K562 (cell line): ENCODE measurements around the gene MMP20. TPM values are rescaled to one million over a fixed set of nuclear protein-coding genes. Genes with fewer than 3 reads are reported as not detected.

Experiments
- ATAC-seq: fragments of 200-7000 bp; cut with Tn5 transposase; 3 replicates; pipeline ENCODE4 v1.9.1; 2020; ENCODE audit warnings: moderate library complexity
- BruUV-seq: library from RNA; stranded (reverse); fragments of 400-500 nt; replicated peaks from 2 replicates; lab custom pipeline; 2021; lab: Mats Ljungman, UMichigan
- CTCF ChIA-PET: fragments of 300-600 bp; formaldehyde crosslinking; extraction: SDS; loops from one replicate; lab custom pipeline; 2021; ENCODE audit warnings: low intra/inter-chr PET ratio; lab: Yijun Ruan, JAX
- POLR2A ChIA-PET: fragments of 300-600, 350-650 bp; sonication (Branson Sonifier 250); formaldehyde crosslinking; extraction: SDS; loops from one replicate; lab custom pipeline; 2021; ENCODE audit warnings: antibody characterized with exemption, inconsistent platforms; lab: Yijun Ruan, JAX
- DNase-seq, 4 experiments: peaks; one replicate each; pipeline versions ENCODE4 v3.0.0 to v3.0.0-alpha.2; 2011 to 2018; ENCODE audit warnings: low spot score in 3 of 4, mixed read lengths in 3 of 4; ENCODE audit errors: extremely low read depth in 1 of 4
- FAIRE-seq: peaks from 2 replicates; lab custom pipeline; 2011; peaks lifted over from hg19 to GRCh38; lab: Jason Lieb, UNC
- H2AFZ ChIP-seq: 2 replicates; pipeline ENCODE4 v1.6.0; 2011; ENCODE audit warnings: low read depth, low read length, control low read depth, inconsistent platforms
- H3K27ac ChIP-seq: fragments of 200-600 bp; 3 replicates; pipeline ENCODE4 v1.8.0; 2011; ENCODE audit warnings: low read depth, mild to moderate bottlenecking, control low read depth, inconsistent platforms, low read length, moderate library complexity, mixed read lengths; ENCODE audit errors: extremely low read depth
- H3K27me3 ChIP-seq, 2 experiments: fragments of 300-600 bp in 1 of 2; 2 replicates in 1 of 2; 3 replicates in 1 of 2; pipeline versions ENCODE4 v1.6.0 to v1.8.0; 2011; ENCODE audit warnings: inconsistent platforms in 2 of 2, low read length in 2 of 2, mild to moderate bottlenecking in 1 of 2, mixed read lengths in 1 of 2, moderate library complexity in 1 of 2; ENCODE audit not compliant: control insufficient read depth in 2 of 2, insufficient read depth in 2 of 2
- H3K36me3 ChIP-seq: fragments of 300-600 bp; 3 replicates; pipeline ENCODE4 v1.8.0; 2011; ENCODE audit warnings: mild to moderate bottlenecking, low read length, inconsistent platforms; ENCODE audit not compliant: control insufficient read depth, insufficient read depth
- H3K4me1 ChIP-seq, 2 experiments: fragments of 200-600 bp in 1 of 2; replicated peaks in 1 of 2; 2 replicates in 1 of 2; 3 replicates in 1 of 2; pipeline versions ENCODE4 v1.5.1 to v1.8.0; 2011; ENCODE audit warnings: inconsistent platforms in 2 of 2, low read length in 2 of 2, mild to moderate bottlenecking in 1 of 2, mixed read lengths in 1 of 2, moderate library complexity in 1 of 2; ENCODE audit not compliant: control insufficient read depth in 2 of 2, insufficient read depth in 2 of 2
- H3K4me2 ChIP-seq: 2 replicates; pipeline ENCODE4 v1.6.1; 2011; ENCODE audit warnings: low read length, control low read depth, inconsistent platforms, mixed read lengths; ENCODE audit not compliant: insufficient read depth
- H3K4me3 ChIP-seq: fragments of 200-600 bp; sonication (generic), shearing (Covaris generic); 2 replicates; pipeline ENCODE4 v1.5.1; 2016; ENCODE audit warnings: control low read depth, inconsistent platforms
- H3K79me2 ChIP-seq: fragments of 200-600 bp; 3 replicates; pipeline ENCODE4 v1.8.0; 2011; ENCODE audit warnings: low read length, inconsistent platforms; ENCODE audit not compliant: control insufficient read depth, insufficient read depth
- H3K9ac ChIP-seq, 2 experiments: 2 replicates each; pipeline versions ENCODE4 v1.6.0 to v1.6.1; 2011; ENCODE audit warnings: low read depth in 2 of 2, low read length in 2 of 2, control low read depth in 1 of 2, inconsistent platforms in 1 of 2, mild to moderate bottlenecking in 1 of 2, mixed read lengths in 1 of 2; ENCODE audit not compliant: insufficient read depth in 1 of 2
- H3K9me1 ChIP-seq: one replicate; pipeline ENCODE4 v1.6.0; 2011; ENCODE audit warnings: inconsistent platforms, mild to moderate bottlenecking, low read length, moderate library complexity; ENCODE audit not compliant: control insufficient read depth, insufficient read depth
- H3K9me3 ChIP-seq: replicated peaks from 2 replicates; pipeline ENCODE4 v1.5.1; 2011; ENCODE audit warnings: low read depth, low read length, inconsistent platforms; ENCODE audit not compliant: control insufficient read depth, insufficient read depth
- H4K20me1 ChIP-seq: replicated peaks from 2 replicates; pipeline ENCODE4 v1.6.1; 2011; ENCODE audit warnings: low read length, inconsistent platforms, mixed read lengths; ENCODE audit not compliant: control insufficient read depth, insufficient read depth
- BRF2 ChIP-seq: IDR thresholded peaks from 3 replicates; pipeline ENCODE4 v1.6.1; 2011; ENCODE audit warnings: borderline replicate concordance, mild to moderate bottlenecking; ENCODE audit not compliant: insufficient read length, insufficient read depth
- DDX20 ChIP-seq: fragments of 450-650 bp; IDR thresholded peaks from 2 replicates; pipeline ENCODE4 v1.6.1; 2016; ENCODE audit warnings: missing genetic modification characterization, low read depth, mild to moderate bottlenecking, missing compliant biosample characterization, moderate library complexity
- ELF4 ChIP-seq: fragments of 450-650 bp; formaldehyde crosslinking; IDR thresholded peaks from 2 replicates; pipeline ENCODE4 v1.4.0; 2022; ENCODE audit warnings: missing genetic modification characterization
- ETV5 ChIP-seq: sonication (generic); formaldehyde crosslinking; IDR thresholded peaks from 2 replicates; pipeline ENCODE4 v1.4.0; 2020; ENCODE audit warnings: low read depth, mild to moderate bottlenecking, missing genetic modification reagents
- FOXP4 ChIP-seq: sonication (generic); formaldehyde crosslinking; IDR thresholded peaks from 2 replicates; pipeline ENCODE4 v1.8.0; 2022; ENCODE audit warnings: mild to moderate bottlenecking, missing genetic modification reagents, borderline replicate concordance
- GMEB1 ChIP-seq: fragments of 250-450 bp; sonication (Bioruptor Pico); IDR thresholded peaks from 2 replicates; pipeline ENCODE4 v1.4.0; 2020; ENCODE audit warnings: mild to moderate bottlenecking
- GTF2F1 ChIP-seq: IDR thresholded peaks from 2 replicates; pipeline ENCODE4 v1.6.1; 2011; ENCODE audit warnings: low read depth, low read length, improper control_type of control experiment
- KHSRP ChIP-seq: fragments of 450-650 bp; IDR thresholded peaks from 2 replicates; pipeline ENCODE4 v1.6.1; 2017
- RAD51 ChIP-seq: fragments of 450-650 bp; IDR thresholded peaks from 2 replicates; pipeline ENCODE4 v1.7.1; 2016; ENCODE audit warnings: low read depth, mild to moderate bottlenecking, borderline replicate concordance
- WHSC1 ChIP-seq: IDR thresholded peaks from one replicate; pipeline ENCODE4 v1.6.1; 2012; ENCODE audit warnings: low read length, control low read depth, inconsistent platforms
- ZNF239 ChIP-seq: fragments of 250-450 bp; sonication (Bioruptor Pico); IDR thresholded peaks from 2 replicates; pipeline ENCODE4 v1.4.0; 2020; ENCODE audit warnings: mild to moderate bottlenecking
- WGBS: fragments of 100-300 bp; shearing (Covaris generic); methylation state at CpG from one replicate; pipeline ENCODE4 v1.1.6; 2016; ENCODE audit warnings: low coverage, mixed read lengths; ENCODE audit not compliant: insufficient coverage; ENCODE audit errors: missing lambda C conversion rate; 5-methylcytosine and 5-hydroxymethylcytosine counted together
- in situ Hi-C: fragments of 300-500 bp; cut with MboI; formaldehyde crosslinking; loops from 4 replicates; pipeline ENCODE4 v1.15.0; 2018; ENCODE audit warnings: inconsistent platforms, mixed read lengths
- intact Hi-C: fragments of 100-400 bp; cut with micrococcal nuclease; formaldehyde crosslinking; loops from 2 replicates; pipeline ENCODE4 v1.14.2; 2022
- polyA plus RNA-seq, 8 experiments: library from polyadenylated mRNA; depleted of rRNA in 4 of 8; stranded (reverse) in 5 of 8; unstranded in 3 of 8; fragments of >200 nt; fragmentation: Nextera tagmentation in 2 of 8; fragmentation: Illumina TruSeq in 1 of 8; extraction: Ambion mirVana in 2 of 8; extraction: Trizol in 1 of 8; gene quantifications; 2 replicates each; pipeline versions ENCODE4 v1.2.1 to v1.2.3, GENCODE V29; 2011 to 2014; ENCODE audit warnings: inconsistent platforms in 1 of 8, missing spikeins in 1 of 8
- total RNA-seq, 7 experiments: library from RNA; depleted of rRNA in 6 of 7; stranded (reverse); fragments of >200 nt in 6 of 7; fragmentation: Illumina TruSeq in 2 of 7; extraction: Trizol in 2 of 7; gene quantifications; 2 replicates each; pipeline versions ENCODE4 v1.2.1 to v1.2.3, GENCODE V29; 2011 to 2021; ENCODE audit warnings: low replicate concordance in 1 of 7

Gene MMP20
- total and polyA plus RNA-seq, 9 of the 15 experiments (the other 6 are each of a cell fraction or from before 2014, with no cell fraction given), result not detected

- intact Hi-C loops, result no loop called here
- TF ChIP-seq DDX20 (no peak), WHSC1 (no peak), BRF2 (no peak), ELF4 (CRISPR knock-in tag) (no peak), ETV5 (no peak), GMEB1 (no peak), RAD51 (no peak), KHSRP (no peak), FOXP4 (CRISPR knock-in tag) (no peak), ZNF239 (CRISPR knock-in tag) (no peak), GTF2F1 (no peak)
- TF ChIP-seq, all 486 proteins: peak for 0
- POLR2A ChIA-PET, result interaction anchor here (0.7 kb wide), 1 partner anchor 274 kb away, joined by 3 read pairs; no protein-coding TSS in a partner anchor
- H3K9me1 ChIP-seq, result no peaks in the 10 kb centered on the region
- H3K27ac ChIP-seq, result no peak overlapping the region
- no TSS peak for BruUV-seq
- CTCF ChIA-PET, result no interaction called here
- DNase-seq (no peak), FAIRE-seq (no peak), ATAC-seq (no peak)
- no peaks in the 10 kb centered on the region for H3K36me3 ChIP-seq
- H3K9ac ChIP-seq, result no peak overlapping the region
- 0% methylated on average over 1 of the region's 1 CpG for WGBS
- H3K4me3 ChIP-seq, result no peak overlapping the region
- H3K4me2 ChIP-seq, result no peak overlapping the region
- no peaks in the 10 kb centered on the region for H3K4me1 ChIP-seq
- peaks cover 4% of the 10 kb centered on the region for H3K9me3 ChIP-seq
- in situ Hi-C loops, result no loop called here
- no peaks in the 10 kb centered on the region for H3K79me2 ChIP-seq
- no peak overlapping the region for H2AFZ ChIP-seq
- no peaks in the 10 kb centered on the region for H4K20me1 ChIP-seq
- no peaks in the 10 kb centered on the region for H3K27me3 ChIP-seq
Measured at GRCh38 chr11:102654761-102655160, 29.6 kb upstream of the MMP20 start.
